H9 (cell line): Measurements from ENCODE around the gene RAB26. TPM values are rescaled to one million over a fixed set of nuclear protein-coding genes. Genes with fewer than 3 reads are reported as not detected.

Experiments used
- DNase-seq: peaks from one replicate; pipeline ENCODE4 v3.0.0-alpha.2; 2017
- H2AFZ ChIP-seq: one replicate; pipeline ENCODE4 v1.6.1; 2013; ENCODE audit warnings: mild to moderate bottlenecking, low read length, control low read depth, moderate library complexity
- H2AK5ac ChIP-seq: 2 replicates; pipeline ENCODE4 v1.6.1; 2013; ENCODE audit warnings: low read length, control low read depth, mixed read lengths; ENCODE audit not compliant: insufficient read length
- H2BK120ac ChIP-seq: one replicate; pipeline ENCODE4 v1.6.1; 2013; ENCODE audit warnings: low read depth, mild to moderate bottlenecking, low read length, control low read depth, inconsistent platforms; ENCODE audit not compliant: poor library complexity, severe bottlenecking
- H2BK12ac ChIP-seq: 2 replicates; pipeline ENCODE4 v1.6.1; 2013; ENCODE audit warnings: low read length, control low read depth, mixed read lengths, low read depth; ENCODE audit not compliant: insufficient read length
- H2BK15ac ChIP-seq: 2 replicates; pipeline ENCODE4 v1.6.1; 2013; ENCODE audit warnings: low read depth, low read length, control low read depth
- H2BK20ac ChIP-seq: one replicate; pipeline ENCODE4 v1.6.1; 2013; ENCODE audit warnings: low read depth, mild to moderate bottlenecking, low read length, control low read depth, inconsistent platforms; ENCODE audit not compliant: poor library complexity, severe bottlenecking
- H2BK5ac ChIP-seq: 2 replicates; pipeline ENCODE4 v1.6.1; 2013; ENCODE audit warnings: low read length, control low read depth, mixed read lengths; ENCODE audit not compliant: insufficient read length
- H3K14ac ChIP-seq: 2 replicates; pipeline ENCODE4 v1.6.1; 2013; ENCODE audit warnings: low read length, control low read depth; ENCODE audit not compliant: insufficient read depth
- H3K18ac ChIP-seq: 2 replicates; pipeline ENCODE4 v1.6.1; 2013; ENCODE audit warnings: low read depth, mild to moderate bottlenecking, mixed read lengths, low read length, control low read depth; ENCODE audit not compliant: insufficient read length
- H3K23ac ChIP-seq: 2 replicates; pipeline ENCODE4 v1.6.1; 2013; ENCODE audit warnings: low read length, control low read depth, mixed read lengths, low read depth; ENCODE audit not compliant: insufficient read length
- H3K23me2 ChIP-seq: 2 replicates; pipeline ENCODE4 v1.6.1; 2013; ENCODE audit warnings: low read depth, mild to moderate bottlenecking, mixed read lengths, low read length, control low read depth; ENCODE audit not compliant: insufficient read length, poor library complexity, severe bottlenecking
- H3K27ac ChIP-seq: 2 replicates; pipeline ENCODE4 v1.5.1; 2013; ENCODE audit warnings: low read length, control low read depth, mixed read lengths, low read depth; ENCODE audit not compliant: insufficient read length
- H3K27me3 ChIP-seq: 2 replicates; pipeline ENCODE4 v1.6.1; 2013; ENCODE audit warnings: low read length, control low read depth, inconsistent platforms; ENCODE audit not compliant: insufficient read depth
- H3K4ac ChIP-seq: 2 replicates; pipeline ENCODE4 v1.6.1; 2013; ENCODE audit warnings: low read depth, mild to moderate bottlenecking, control low read depth, inconsistent platforms, low read length, moderate library complexity
- H3K4me1 ChIP-seq: 2 replicates; pipeline ENCODE4 v1.6.1; 2013; ENCODE audit warnings: low read length, control low read depth, inconsistent platforms; ENCODE audit not compliant: insufficient read depth
- H3K4me2 ChIP-seq: 2 replicates; pipeline ENCODE4 v1.6.1; 2013; ENCODE audit warnings: low read length, control low read depth, mixed read lengths; ENCODE audit not compliant: insufficient read length, insufficient read depth
- H3K56ac ChIP-seq: 2 replicates; pipeline ENCODE4 v1.6.1; 2013; ENCODE audit warnings: low read depth, mild to moderate bottlenecking, mixed read lengths, low read length, control low read depth; ENCODE audit not compliant: insufficient read length
- H3K79me1 ChIP-seq: 2 replicates; pipeline ENCODE4 v1.6.1; 2013; ENCODE audit warnings: low read depth, mild to moderate bottlenecking, moderate library complexity, low read length, control low read depth, inconsistent platforms; ENCODE audit not compliant: insufficient read depth, poor library complexity, severe bottlenecking
- H3K79me2 ChIP-seq: 2 replicates; pipeline ENCODE4 v1.6.1; 2013; ENCODE audit warnings: low read length, control low read depth, inconsistent platforms; ENCODE audit not compliant: insufficient read depth
- H3K9ac ChIP-seq: 2 replicates; pipeline ENCODE4 v1.6.1; 2013; ENCODE audit warnings: low read length, control low read depth, mixed read lengths; ENCODE audit not compliant: insufficient read length; ENCODE audit errors: extremely low read depth
- H3K9me3 ChIP-seq: one replicate; pipeline ENCODE4 v1.6.1; 2013; ENCODE audit warnings: low read depth, low read length, inconsistent platforms; ENCODE audit not compliant: control insufficient read depth
- H3T11ph ChIP-seq: one replicate; pipeline ENCODE4 v1.6.1; 2013; ENCODE audit warnings: mild to moderate bottlenecking, low read length, control low read depth, inconsistent platforms
- H4K20me1 ChIP-seq: one replicate; pipeline ENCODE4 v1.6.1; 2013; ENCODE audit not compliant: control insufficient read depth, insufficient read length, insufficient read depth
- H4K5ac ChIP-seq: 2 replicates; pipeline ENCODE4 v1.6.1; 2013; ENCODE audit warnings: low read depth, mild to moderate bottlenecking, mixed read lengths, low read length, control low read depth; ENCODE audit not compliant: insufficient read length
- H4K8ac ChIP-seq: replicated peaks from 2 replicates; pipeline ENCODE4 v1.6.1; 2013; ENCODE audit warnings: low read length, control low read depth, mixed read lengths, low read depth; ENCODE audit not compliant: insufficient read length
- H4K91ac ChIP-seq: 2 replicates; pipeline ENCODE4 v1.6.1; 2013; ENCODE audit warnings: low read depth, mild to moderate bottlenecking, moderate library complexity, mixed read lengths, low read length, control low read depth; ENCODE audit not compliant: insufficient read length
- H3K27ac Mint-ChIP-seq, 3 experiments: 2 replicates in 2 of 3; 3 replicates in 1 of 3; pipeline ENCODE4 v1.8.0; 2020 to 2021; ENCODE audit warnings: mixed read lengths in 3 of 3, mild to moderate bottlenecking in 1 of 3, moderate library complexity in 1 of 3
- H3K27me3 Mint-ChIP-seq: 2 replicates; pipeline ENCODE4 v1.8.0; 2021; ENCODE audit warnings: low read depth, mild to moderate bottlenecking, moderate library complexity, mixed read lengths
- H3K36me3 Mint-ChIP-seq, 3 experiments: 2 replicates in 2 of 3; 3 replicates in 1 of 3; pipeline ENCODE4 v1.8.0; 2020 to 2021; ENCODE audit warnings: low read depth in 3 of 3, mixed read lengths in 3 of 3; ENCODE audit not compliant: insufficient read depth in 1 of 3
- H3K4me1 Mint-ChIP-seq, 2 experiments: 2 replicates each; pipeline ENCODE4 v1.8.0; 2020; ENCODE audit warnings: mixed read lengths in 2 of 2
- H3K4me3 Mint-ChIP-seq, 2 experiments: 2 replicates in 1 of 2; 3 replicates in 1 of 2; pipeline ENCODE4 v1.8.0; 2020 to 2021; ENCODE audit warnings: mild to moderate bottlenecking in 2 of 2, mixed read lengths in 2 of 2, moderate library complexity in 1 of 2
- H3K9me3 Mint-ChIP-seq, 2 experiments: 2 replicates in 1 of 2; 3 replicates in 1 of 2; pipeline ENCODE4 v1.8.0; 2020; ENCODE audit warnings: mild to moderate bottlenecking in 2 of 2, mixed read lengths in 2 of 2, moderate library complexity in 1 of 2
- WGBS: extraction: QIAGEN DNeasy Blood & Tissue Kit; methylation state at CpG from one replicate; pipeline ENCODE4 v1.1.7; 2013; ENCODE audit warnings: missing lambda C conversion rate, low lambda C conversion rate, mixed read lengths; ENCODE audit not compliant: insufficient read length; ENCODE audit errors: extremely low coverage; 5-methylcytosine and 5-hydroxymethylcytosine counted together
- total RNA-seq: library from RNA; stranded (reverse); gene quantifications from 2 replicates; pipeline ENCODE4 v1.2.1, GENCODE V29; 2021
- TF ChIP-seq, protein P1 (sequence below): fragments of 200-600 bp; sonication (generic); conservative IDR thresholded peaks from 3 replicates; pipeline ENCODE4 v1.8.0; 2021; ENCODE audit warnings: antibody characterized with exemption, mild to moderate bottlenecking

The RAB26 gene
- total RNA-seq, 1 experiment from 2014 or later, result 2.4 TPM

DNA sequence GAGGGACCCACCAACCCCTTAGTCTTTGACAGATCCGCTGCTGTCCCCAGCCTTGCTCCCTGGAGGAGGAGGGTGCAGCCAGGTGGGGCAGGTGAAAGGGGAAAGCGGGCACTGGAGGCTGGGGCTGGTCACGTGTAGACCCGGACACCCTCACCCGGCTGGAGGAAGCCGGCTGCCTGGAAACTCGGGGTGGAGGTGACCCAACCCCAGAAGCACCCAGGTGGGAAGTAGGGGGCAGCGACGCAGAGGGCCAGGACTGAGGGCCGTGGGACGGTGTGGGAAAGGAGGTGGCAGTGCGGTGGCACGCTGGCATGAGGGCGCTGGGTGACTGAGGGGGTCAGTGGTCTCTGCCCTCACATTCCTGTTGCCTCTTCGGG is 9.8 kb downstream of the RAB26 start:
- H2BK120ac ChIP-seq, result no peak overlapping the region
- H2BK20ac ChIP-seq, result no peak overlapping the region
- no peak overlapping the region for H3K4me2 ChIP-seq
- no peak overlapping the region for H3K9ac ChIP-seq
- no peak overlapping the region for H4K91ac ChIP-seq
- no peak overlapping the region for H3K4ac ChIP-seq
- H3K14ac ChIP-seq, result no peak overlapping the region
- H3T11ph ChIP-seq, result no peak overlapping the region
- Mint-ChIP-seq H3K9me3 (peaks cover 0 to 9% of the 10 kb centered on the region in 2 experiments; a peak in 2 of 5 replicates), H3K36me3 (peaks cover 21 to 32% (median 31%) of the 10 kb centered on the region in 3 experiments), H3K4me1 (peaks cover 16 to 38% of the 10 kb centered on the region in 2 experiments), H3K27ac (no peak overlapping the region), H3K27me3 (no peaks in the 10 kb centered on the region; the same call in 1 of the 2 replicates), H3K4me3 (no peak overlapping the region)
- no peak overlapping the region for H3K56ac ChIP-seq
- TF ChIP-seq, protein P1, sequence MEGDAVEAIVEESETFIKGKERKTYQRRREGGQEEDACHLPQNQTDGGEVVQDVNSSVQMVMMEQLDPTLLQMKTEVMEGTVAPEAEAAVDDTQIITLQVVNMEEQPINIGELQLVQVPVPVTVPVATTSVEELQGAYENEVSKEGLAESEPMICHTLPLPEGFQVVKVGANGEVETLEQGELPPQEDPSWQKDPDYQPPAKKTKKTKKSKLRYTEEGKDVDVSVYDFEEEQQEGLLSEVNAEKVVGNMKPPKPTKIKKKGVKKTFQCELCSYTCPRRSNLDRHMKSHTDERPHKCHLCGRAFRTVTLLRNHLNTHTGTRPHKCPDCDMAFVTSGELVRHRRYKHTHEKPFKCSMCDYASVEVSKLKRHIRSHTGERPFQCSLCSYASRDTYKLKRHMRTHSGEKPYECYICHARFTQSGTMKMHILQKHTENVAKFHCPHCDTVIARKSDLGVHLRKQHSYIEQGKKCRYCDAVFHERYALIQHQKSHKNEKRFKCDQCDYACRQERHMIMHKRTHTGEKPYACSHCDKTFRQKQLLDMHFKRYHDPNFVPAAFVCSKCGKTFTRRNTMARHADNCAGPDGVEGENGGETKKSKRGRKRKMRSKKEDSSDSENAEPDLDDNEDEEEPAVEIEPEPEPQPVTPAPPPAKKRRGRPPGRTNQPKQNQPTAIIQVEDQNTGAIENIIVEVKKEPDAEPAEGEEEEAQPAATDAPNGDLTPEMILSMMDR, result no peak
- peaks cover 17% of the 10 kb centered on the region for H3K23me2 ChIP-seq
- no peak for DNase-seq
- H2BK12ac ChIP-seq, result no peak overlapping the region
- H2AFZ ChIP-seq, result no peak overlapping the region
- no peak overlapping the region for H3K27ac ChIP-seq
- no peak overlapping the region for H2BK5ac ChIP-seq
- H4K8ac ChIP-seq, result no peak overlapping the region
- no peaks in the 10 kb centered on the region for H3K9me3 ChIP-seq
- H3K23ac ChIP-seq, result no peak overlapping the region
- peaks cover 57% of the 10 kb centered on the region; the same call in 1 of the 2 replicates for H3K79me2 ChIP-seq
- no peak overlapping the region for H4K5ac ChIP-seq
- H3K18ac ChIP-seq, result no peak overlapping the region
- WGBS, result no CpG with 5 or more reads among the region's 15 CpGs
- no peak overlapping the region for H2AK5ac ChIP-seq
- H3K27me3 ChIP-seq, result no peaks in the 10 kb centered on the region
- peaks cover 2% of the 10 kb centered on the region for H4K20me1 ChIP-seq
- peaks cover 17% of the 10 kb centered on the region for H3K79me1 ChIP-seq
- H2BK15ac ChIP-seq, result no peak overlapping the region
- no peaks in the 10 kb centered on the region; the same call in 1 of the 2 replicates for H3K4me1 ChIP-seq
